ENCODE results near the gene SLC25A31.

DNA sequence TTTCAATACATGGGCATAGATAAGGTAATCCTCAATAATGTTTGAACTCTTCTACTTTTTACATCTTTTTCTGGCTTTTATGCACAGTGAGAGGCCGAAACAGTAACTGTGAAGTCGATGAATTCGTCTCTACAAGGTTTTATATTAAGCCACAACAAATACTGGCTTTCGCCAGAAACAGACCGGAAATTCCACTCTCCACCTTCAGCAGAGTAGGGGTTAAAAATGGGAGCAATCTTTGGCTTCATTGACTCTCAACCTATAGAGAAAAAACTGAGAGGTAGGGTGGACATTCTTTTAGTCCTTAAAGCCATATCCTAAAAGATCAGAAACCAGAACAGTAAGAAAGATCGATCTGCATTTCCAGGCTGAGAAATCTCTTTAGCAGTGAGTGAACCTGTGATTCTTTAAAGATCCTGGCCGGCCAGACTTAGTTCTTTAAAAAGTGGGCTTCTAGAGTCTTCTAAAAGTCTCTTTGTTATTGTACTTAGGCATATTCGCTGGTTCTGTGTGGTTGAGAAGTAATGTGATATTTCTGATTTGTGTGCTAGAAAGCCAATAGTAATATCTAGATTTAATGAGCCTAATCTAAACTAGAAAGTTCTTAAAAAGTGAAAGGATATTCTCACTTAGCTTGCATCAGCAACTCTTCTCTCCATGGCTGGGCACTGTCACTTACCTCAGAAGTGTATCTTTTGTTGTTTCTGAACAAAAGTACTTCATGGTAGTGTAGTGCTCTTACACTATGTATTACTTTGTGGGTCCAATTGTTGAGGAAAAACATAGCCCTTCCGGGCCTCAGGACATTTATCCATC, 54.0 kb downstream of the SLC25A31 start:
- TF ChIP-seq POLR2A (IDR thresholded peaks at IDR 0.05; ENCODE audit: low read depth, low read length) (no peak), POLR2AphosphoS5 (IDR thresholded peaks at IDR 0.05; ENCODE audit: low read depth, low read length) (no peak)

Data from GM12891 (cell line).